CD8-positive, alpha-beta memory T cell (primary cell): ENCODE measurements around the gene IL7R. TPM values are rescaled to one million over a fixed set of nuclear protein-coding genes. Genes with fewer than 3 reads are reported as not detected.

ENCODE experiments used
- CTCF ChIA-PET: fragments of 350-600 bp; sonication (Branson Sonifier 250); formaldehyde crosslinking; loops from one replicate; lab custom pipeline; 2021; ENCODE audit warnings: antibody characterized with exemption; lab: Charles Lee
- POLR2A ChIA-PET: fragments of 350-600 bp; sonication (Branson Sonifier 250); formaldehyde crosslinking; loops from one replicate; lab custom pipeline; 2021; ENCODE audit warnings: antibody characterized with exemption; lab: Charles Lee
- DNase-seq, 5 donors: peaks; one replicate each; pipeline versions ENCODE4 v3.0.0 to v3.0.0-alpha.2; 2020 to 2022; ENCODE audit warnings: mixed read lengths in 1 of 5
- H3K27ac ChIP-seq: one replicate; pipeline ENCODE4 v1.7.0; 2013; ENCODE audit warnings: low read depth, mild to moderate bottlenecking, low read length, moderate library complexity
- H3K27me3 ChIP-seq: 2 replicates; pipeline ENCODE4 v1.7.0; 2013; ENCODE audit warnings: low read length, mild to moderate bottlenecking; ENCODE audit not compliant: insufficient read depth, poor library complexity, severe bottlenecking
- H3K36me3 ChIP-seq: 2 replicates; pipeline ENCODE4 v1.7.0; 2013; ENCODE audit warnings: mild to moderate bottlenecking, low read length, moderate library complexity; ENCODE audit not compliant: insufficient read depth
- H3K4me1 ChIP-seq: 2 replicates; pipeline ENCODE4 v1.7.0; 2013; ENCODE audit warnings: mild to moderate bottlenecking, low read length, moderate library complexity; ENCODE audit not compliant: insufficient read depth
- H3K4me3 ChIP-seq: 2 replicates; pipeline ENCODE4 v1.7.0; 2013; ENCODE audit warnings: mild to moderate bottlenecking, low read length
- H3K9me3 ChIP-seq: 2 replicates; pipeline ENCODE4 v1.7.0; 2013; ENCODE audit warnings: mild to moderate bottlenecking, low read length
- H3K27ac Mint-ChIP-seq, 8 donors: one replicate each; pipeline ENCODE4 v1.8.0; 2020 to 2021; ENCODE audit warnings: mixed read lengths in 8 of 8, mild to moderate bottlenecking in 6 of 8, inconsistent platforms in 3 of 8, moderate library complexity in 3 of 8
- H3K27me3 Mint-ChIP-seq, 2 donors: one replicate each; pipeline ENCODE4 v1.8.0; 2020 to 2021; ENCODE audit warnings: mixed read lengths in 2 of 2, mild to moderate bottlenecking in 1 of 2, moderate library complexity in 1 of 2
- H3K36me3 Mint-ChIP-seq, 3 donors: one replicate each; pipeline ENCODE4 v1.8.0; 2020 to 2021; ENCODE audit warnings: mixed read lengths in 3 of 3, inconsistent platforms in 1 of 3, mild to moderate bottlenecking in 1 of 3
- H3K4me1 Mint-ChIP-seq, 3 donors: one replicate each; pipeline ENCODE4 v1.8.0; 2020 to 2021; ENCODE audit warnings: mixed read lengths in 3 of 3, inconsistent platforms in 1 of 3, mild to moderate bottlenecking in 1 of 3
- H3K4me3 Mint-ChIP-seq, 7 donors: one replicate each; pipeline ENCODE4 v1.8.0; 2020 to 2021; ENCODE audit warnings: mixed read lengths in 7 of 7, mild to moderate bottlenecking in 6 of 7, moderate library complexity in 4 of 7, inconsistent platforms in 2 of 7
- H3K9me3 Mint-ChIP-seq, 5 donors: one replicate each; pipeline ENCODE4 v1.8.0; 2020 to 2022; ENCODE audit warnings: mixed read lengths in 5 of 5, mild to moderate bottlenecking in 3 of 5, moderate library complexity in 2 of 5, inconsistent platforms in 1 of 5
- polyA plus RNA-seq: library from polyadenylated mRNA; unstranded; fragments of 300-500 nt; fragmentation: Illumina TruSeq; gene quantifications from one replicate; pipeline ENCODE4 v1.2.3, GENCODE V29; 2021
- total RNA-seq, 2 experiments: library from RNA; stranded (reverse); gene quantifications; one replicate each; pipeline ENCODE4 v1.2.3, GENCODE V29; 2021

IL7R gene
- total and polyA plus RNA-seq, 3 experiments from 2014 or later: 272 to 761 (median 289) TPM

- Histone ChIP-seq H3K27ac (no peak overlapping the region), H3K36me3 (peaks cover 39% of the 10 kb centered on the region)
- H3K27me3 Mint-ChIP-seq: no peaks in the 10 kb centered on the region
These were observed 23.0 kb downstream of the IL7R start for GRCh38 chr5:35879649-35880048.

GRCh38 chr5:35880156-35880555 is 23.5 kb downstream of the IL7R start:
- Histone ChIP-seq H3K4me1 (peaks cover 57% of the 10 kb centered on the region), H3K9me3 (no peaks in the 10 kb centered on the region), H3K4me3 (no peak overlapping the region), H3K27ac (no peak overlapping the region), H3K27me3 (no peaks in the 10 kb centered on the region), H3K36me3 (peaks cover 34% of the 10 kb centered on the region)
- peak overlapping the region in 6 of 8 donors; percentile 6 to 82 (median 48) for H3K27ac Mint-ChIP-seq
- DNase-seq: no peak
- POLR2A ChIA-PET: interaction anchor here (0.9 to 3.8 kb wide), 14 partner anchors 9 to 100 kb away, joined by 4 to 23 read pairs (median 6); partner anchors contain the start of gene IL7R
- H3K27me3 Mint-ChIP-seq: no peaks in the 10 kb centered on the region
- H3K9me3 Mint-ChIP-seq: peaks cover 0 to 2% (median 0%) of the 10 kb centered on the region in 5 donors
- H3K4me3 Mint-ChIP-seq: peak overlapping the region in 1 of 7 donors; percentile 18
- CTCF ChIA-PET: interaction anchor here (0.7 to 4.6 kb wide), 9 partner anchors 22 to 262 kb away, joined by 3 to 23 read pairs (median 4); partner anchors contain the start of genes IL7R and SPEF2
- peaks cover 74 to 96% (median 92%) of the 10 kb centered on the region in 3 donors for H3K4me1 Mint-ChIP-seq
- peaks cover 27 to 55% (median 32%) of the 10 kb centered on the region in 3 donors for H3K36me3 Mint-ChIP-seq

More at GRCh38 chr5:35879649-35880048, 23.0 kb downstream of the IL7R start:
- ChIA-PET POLR2A (interaction anchor here (0.7 to 3.8 kb wide), 10 partner anchors 9 to 100 kb away, joined by 3 to 23 read pairs (median 6); no protein-coding TSS in a partner anchor), CTCF (interaction anchor here (1.0 to 4.6 kb wide), 7 partner anchors 21 to 229 kb away, joined by 3 to 23 read pairs (median 6); partner anchors contain the start of gene IL7R)
- Mint-ChIP-seq H3K4me1 (peaks cover 77 to 98% (median 94%) of the 10 kb centered on the region in 3 donors), H3K4me3 (peak overlapping the region in 1 of 7 donors; percentile 75), H3K27ac (peak overlapping the region; percentile 3 to 83 (median 54)), H3K9me3 (peaks cover 0 to 2% (median 0%) of the 10 kb centered on the region in 5 donors), H3K36me3 (peaks cover 31 to 60% (median 36%) of the 10 kb centered on the region in 3 donors)
- no peak overlapping the region for H3K4me3 ChIP-seq
- H3K4me1 ChIP-seq: peaks cover 62% of the 10 kb centered on the region
- DNase-seq: no peak
- no peaks in the 10 kb centered on the region for H3K9me3 ChIP-seq
- H3K27me3 ChIP-seq: no peaks in the 10 kb centered on the region

- Mint-ChIP-seq H3K4me1 (peaks cover 62 to 80% (median 76%) of the 10 kb centered on the region in 3 donors), H3K36me3 (peaks cover 14 to 39% (median 17%) of the 10 kb centered on the region in 3 donors), H3K27ac (peak overlapping the region; percentile 5 to 82 (median 28)), H3K27me3 (no peaks in the 10 kb centered on the region), H3K9me3 (peaks cover 0 to 2% (median 0%) of the 10 kb centered on the region in 5 donors), H3K4me3 (peak overlapping the region in 1 of 7 donors; percentile 2)
- H3K27ac ChIP-seq: no peak overlapping the region
- DNase-seq: no peak
- no peaks in the 10 kb centered on the region for H3K9me3 ChIP-seq
- H3K27me3 ChIP-seq: no peaks in the 10 kb centered on the region
- POLR2A ChIA-PET: interaction anchor here (0.6 to 3.8 kb wide), 16 partner anchors 9 to 231 kb away, joined by 3 to 23 read pairs (median 4); no protein-coding TSS in a partner anchor
- H3K4me1 ChIP-seq: peaks cover 41% of the 10 kb centered on the region
- CTCF ChIA-PET: interaction anchor here (1.5 to 4.6 kb wide), 6 partner anchors 17 to 231 kb away, joined by 4 to 23 read pairs (median 12); partner anchors contain the start of gene IL7R
- H3K36me3 ChIP-seq: peaks cover 18% of the 10 kb centered on the region
- H3K4me3 ChIP-seq: no peak overlapping the region
These were observed 25.1 kb downstream of the IL7R start for GRCh38 chr5:35881758-35882157.

- Histone ChIP-seq H3K4me1 (peaks cover 18% of the 10 kb centered on the region), H3K4me3 (no peak overlapping the region), H3K27ac (no peak overlapping the region), H3K36me3 (no peaks in the 10 kb centered on the region), H3K27me3 (no peaks in the 10 kb centered on the region), H3K9me3 (no peaks in the 10 kb centered on the region)
- peak overlapping the region in 5 of 7 donors; percentile 19 to 65 (median 54) for H3K4me3 Mint-ChIP-seq
- peaks cover 39 to 54% (median 52%) of the 10 kb centered on the region in 3 donors for H3K4me1 Mint-ChIP-seq
- H3K36me3 Mint-ChIP-seq: peaks cover 0 to 13% (median under 1%) of the 10 kb centered on the region in 3 donors
- H3K9me3 Mint-ChIP-seq: peaks cover 0 to 2% (median 0%) of the 10 kb centered on the region in 5 donors
- CTCF ChIA-PET: no interaction called here
- H3K27me3 Mint-ChIP-seq: no peaks in the 10 kb centered on the region
- POLR2A ChIA-PET: interaction anchor here (0.8 to 1.3 kb wide), 3 partner anchors 10 to 66 kb away, joined by 3 to 4 read pairs (median 3); no protein-coding TSS in a partner anchor
- H3K27ac Mint-ChIP-seq: peak overlapping the region; percentile 17 to 94 (median 76)
- no peak for DNase-seq
These were observed 27.6 kb downstream of the IL7R start for GRCh38 chr5:35884191-35884769.

GRCh38 chr5:35884773-35885172 is 28.1 kb downstream of the IL7R start:
- H3K27me3 ChIP-seq: no peaks in the 10 kb centered on the region
- ChIA-PET CTCF (interaction anchor here (0.7 kb wide), 1 partner anchor 9 kb away, joined by 3 read pairs; no protein-coding TSS in a partner anchor), POLR2A (interaction anchor here (0.8 to 1.3 kb wide), 4 partner anchors 11 to 67 kb away, joined by 3 to 4 read pairs (median 4); no protein-coding TSS in a partner anchor)

GRCh38 chr5:35886381-35886780 is 29.7 kb downstream of the IL7R start:
- Histone ChIP-seq H3K4me1 (peaks cover 18% of the 10 kb centered on the region), H3K36me3 (no peaks in the 10 kb centered on the region), H3K27ac (no peak overlapping the region), H3K4me3 (no peak overlapping the region), H3K9me3 (no peaks in the 10 kb centered on the region), H3K27me3 (no peaks in the 10 kb centered on the region)
- no peak overlapping the region for H3K4me3 Mint-ChIP-seq
- peaks cover 29 to 35% (median 35%) of the 10 kb centered on the region in 3 donors for H3K4me1 Mint-ChIP-seq
- peaks cover 0 to 2% (median 0%) of the 10 kb centered on the region in 3 donors for H3K36me3 Mint-ChIP-seq
- ChIA-PET CTCF (no interaction called here), POLR2A (no interaction called here)
- no peak for DNase-seq
- H3K9me3 Mint-ChIP-seq: peaks cover 0 to 2% (median 0%) of the 10 kb centered on the region in 5 donors
- no peaks in the 10 kb centered on the region for H3K27me3 Mint-ChIP-seq
- H3K27ac Mint-ChIP-seq: peak overlapping the region in 1 of 8 donors; percentile 48

More at GRCh38 chr5:35884773-35885172, 28.1 kb downstream of the IL7R start:
- Mint-ChIP-seq H3K9me3 (peaks cover 0 to 2% (median 0%) of the 10 kb centered on the region in 5 donors), H3K4me3 (no peak overlapping the region), H3K27ac (peak overlapping the region in 2 of 8 donors; percentile 31 to 71), H3K4me1 (peaks cover 36 to 49% (median 47%) of the 10 kb centered on the region in 3 donors), H3K36me3 (peaks cover 0 to 8% (median 0%) of the 10 kb centered on the region in 3 donors), H3K27me3 (no peaks in the 10 kb centered on the region)
- H3K36me3 ChIP-seq: no peaks in the 10 kb centered on the region
- peaks cover 18% of the 10 kb centered on the region for H3K4me1 ChIP-seq
- no peaks in the 10 kb centered on the region for H3K9me3 ChIP-seq
- DNase-seq: no peak
- H3K27ac ChIP-seq: no peak overlapping the region
- no peak overlapping the region for H3K4me3 ChIP-seq

GRCh38 chr5:35887321-35888100 is 30.8 kb downstream of the IL7R start:
- Histone ChIP-seq H3K27me3 (no peaks in the 10 kb centered on the region), H3K4me1 (peaks cover 18% of the 10 kb centered on the region), H3K27ac (no peak overlapping the region), H3K9me3 (no peaks in the 10 kb centered on the region), H3K36me3 (no peaks in the 10 kb centered on the region), H3K4me3 (no peak overlapping the region)
- no peaks in the 10 kb centered on the region for H3K36me3 Mint-ChIP-seq
- no peak overlapping the region for H3K27ac Mint-ChIP-seq
- H3K4me3 Mint-ChIP-seq: no peak overlapping the region
- CTCF ChIA-PET: interaction anchor here (0.7 to 1.4 kb wide), 2 partner anchors 37 to 39 kb away, joined by 3 to 4 read pairs; no protein-coding TSS in a partner anchor
- H3K4me1 Mint-ChIP-seq: peaks cover 19 to 24% (median 24%) of the 10 kb centered on the region in 3 donors
- peaks cover 0 to 2% (median 0%) of the 10 kb centered on the region in 5 donors for H3K9me3 Mint-ChIP-seq
- POLR2A ChIA-PET: no interaction called here
- H3K27me3 Mint-ChIP-seq: no peaks in the 10 kb centered on the region
- no peak for DNase-seq
